Measurements from ENCODE around the gene LEPR.

Gene LEPR

GRCh38 chr1:65440915-65441314, 20.4 kb downstream of the LEPR start:
- no peak overlapping the region for H3K9ac ChIP-seq (ENCODE audit: low read length)
- peak overlapping the region; percentile 10 to 41 for H2BK12ac ChIP-seq (ENCODE audit: low read length in 2 of 2)
- no peak overlapping the region for H3K23ac ChIP-seq (ENCODE audit: low read length in 2 of 2)
- no peak overlapping the region for H4K8ac ChIP-seq (ENCODE audit: low read length)
- H2BK15ac ChIP-seq (ENCODE audit: low read depth, poor library complexity, severe bottlenecking): no peak overlapping the region
- H3K27me3 ChIP-seq (ENCODE audit: control insufficient read depth in 1 of 2, insufficient read depth in 1 of 2, low read length in 2 of 2): no peaks in the 10 kb centered on the region
- peaks cover 2% of the 10 kb centered on the region for H3K4me1 ChIP-seq (ENCODE audit: control insufficient read depth, insufficient read depth, low read depth, low read length)
- no peak overlapping the region for H3K27ac ChIP-seq (ENCODE audit: low read length, poor library complexity, severe bottlenecking)
- H3K4ac ChIP-seq (ENCODE audit: low read depth in 1 of 2, low read length in 2 of 2): no peak overlapping the region
- no peaks in the 10 kb centered on the region for H3K9me3 ChIP-seq (ENCODE audit: control insufficient read depth, low read length)
- H3K4me3 ChIP-seq (ENCODE audit: insufficient read depth in 1 of 2, low read depth in 1 of 2, low read length in 2 of 2): no peak overlapping the region
- H2BK120ac ChIP-seq (ENCODE audit: low read depth, low read length): no peak overlapping the region
- H3K18ac ChIP-seq (ENCODE audit: low read depth in 1 of 2, low read length in 2 of 2): no peak overlapping the region
- H2BK5ac ChIP-seq (ENCODE audit: low read depth, low read length, poor library complexity, severe bottlenecking): no peak overlapping the region
- peak; percentile 79 for DNase-seq
- no peak overlapping the region for H2AK5ac ChIP-seq (ENCODE audit: low read length, severe bottlenecking)
- H3K4me2 ChIP-seq (ENCODE audit: low read length, poor library complexity, severe bottlenecking): no peak overlapping the region
- H3K79me1 ChIP-seq (replicated peaks; ENCODE audit: low read length, poor library complexity, severe bottlenecking): peaks cover 5% of the 10 kb centered on the region
- 0% methylated on average over 1 of the region's 1 CpG for WGBS
- no peak overlapping the region for H2AFZ ChIP-seq (ENCODE audit: low read depth, low read length)
- H4K91ac ChIP-seq (ENCODE audit: low read length): no peak overlapping the region
- peaks cover 2 to 11% of the 10 kb centered on the region in 2 experiments for H3K36me3 ChIP-seq (ENCODE audit: control insufficient read depth in 1 of 2, insufficient read depth in 2 of 2, low read depth in 1 of 2, low read length in 2 of 2)
- H3K14ac ChIP-seq (ENCODE audit: low read length in 2 of 2): no peak overlapping the region

GRCh38 chr1:65441464-65441863, 21.0 kb downstream of the LEPR start:
- no peaks in the 10 kb centered on the region for H3K9me3 ChIP-seq (ENCODE audit: control insufficient read depth, low read length)
- H2BK12ac ChIP-seq (ENCODE audit: low read length in 2 of 2): peak overlapping the region in 1 of 2 experiments; percentile 88
- no peak overlapping the region for H3K4me2 ChIP-seq (ENCODE audit: low read length, poor library complexity, severe bottlenecking)
- no peak overlapping the region for H4K91ac ChIP-seq (ENCODE audit: low read length)
- H2BK15ac ChIP-seq (ENCODE audit: low read depth, poor library complexity, severe bottlenecking): no peak overlapping the region
- 19% methylated on average over 3 of the region's 3 CpGs for WGBS
- H3K23ac ChIP-seq (ENCODE audit: low read length in 2 of 2): no peak overlapping the region
- DNase-seq: no peak
- peaks cover 2 to 10% of the 10 kb centered on the region in 2 experiments for H3K36me3 ChIP-seq (ENCODE audit: control insufficient read depth in 1 of 2, insufficient read depth in 2 of 2, low read depth in 1 of 2, low read length in 2 of 2)
- H3K27me3 ChIP-seq (ENCODE audit: control insufficient read depth in 1 of 2, insufficient read depth in 1 of 2, low read length in 2 of 2): no peaks in the 10 kb centered on the region
- peaks cover 5% of the 10 kb centered on the region for H3K79me1 ChIP-seq (replicated peaks; ENCODE audit: low read length, poor library complexity, severe bottlenecking)
- H3K4me3 ChIP-seq (ENCODE audit: insufficient read depth in 1 of 2, low read depth in 1 of 2, low read length in 2 of 2): no peak overlapping the region
- H3K4me1 ChIP-seq (ENCODE audit: control insufficient read depth, insufficient read depth, low read depth, low read length): peaks cover 2% of the 10 kb centered on the region
- H4K8ac ChIP-seq (ENCODE audit: low read length): no peak overlapping the region
- no peak overlapping the region for H2BK5ac ChIP-seq (ENCODE audit: low read depth, low read length, poor library complexity, severe bottlenecking)
- no peak overlapping the region for H3K27ac ChIP-seq (ENCODE audit: low read length, poor library complexity, severe bottlenecking)
- H3K18ac ChIP-seq (ENCODE audit: low read depth in 1 of 2, low read length in 2 of 2): peak overlapping the region; percentile 40 to 44
- H3K4ac ChIP-seq (ENCODE audit: low read depth in 1 of 2, low read length in 2 of 2): peak overlapping the region in 1 of 2 experiments; percentile 2
- no peak overlapping the region for H2AFZ ChIP-seq (ENCODE audit: low read depth, low read length)
- H3K9ac ChIP-seq (ENCODE audit: low read length): no peak overlapping the region
- no peak overlapping the region for H2AK5ac ChIP-seq (ENCODE audit: low read length, severe bottlenecking)
- H3K14ac ChIP-seq (ENCODE audit: low read length in 2 of 2): no peak overlapping the region
- H2BK120ac ChIP-seq (ENCODE audit: low read depth, low read length): no peak overlapping the region

- Histone ChIP-seq H2BK12ac (ENCODE audit: low read length in 2 of 2) (peak overlapping the region in 1 of 2 experiments; percentile 86), H3K4ac (ENCODE audit: low read depth in 1 of 2, low read length in 2 of 2) (no peak overlapping the region), H3K14ac (ENCODE audit: low read length in 2 of 2) (no peak overlapping the region), H3K79me1 (replicated peaks; ENCODE audit: low read length, poor library complexity, severe bottlenecking) (peaks cover 5% of the 10 kb centered on the region), H2BK15ac (ENCODE audit: low read depth, poor library complexity, severe bottlenecking) (no peak overlapping the region), H4K8ac (ENCODE audit: low read length) (no peak overlapping the region), H4K91ac (ENCODE audit: low read length) (no peak overlapping the region), H3K36me3 (ENCODE audit: control insufficient read depth in 1 of 2, insufficient read depth in 2 of 2, low read depth in 1 of 2, low read length in 2 of 2) (peaks cover 2 to 3% of the 10 kb centered on the region in 2 experiments), H3K4me2 (ENCODE audit: low read length, poor library complexity, severe bottlenecking) (no peak overlapping the region), H3K9me3 (ENCODE audit: control insufficient read depth, low read length) (no peaks in the 10 kb centered on the region), H2BK5ac (ENCODE audit: low read depth, low read length, poor library complexity, severe bottlenecking) (no peak overlapping the region), H3K18ac (ENCODE audit: low read depth in 1 of 2, low read length in 2 of 2) (no peak overlapping the region), H2AFZ (ENCODE audit: low read depth, low read length) (no peak overlapping the region), H3K4me1 (ENCODE audit: control insufficient read depth, insufficient read depth, low read depth, low read length) (peaks cover 3% of the 10 kb centered on the region), H3K4me3 (ENCODE audit: insufficient read depth in 1 of 2, low read depth in 1 of 2, low read length in 2 of 2) (no peak overlapping the region), H2AK5ac (ENCODE audit: low read length, severe bottlenecking) (no peak overlapping the region), H3K9ac (ENCODE audit: low read length) (no peak overlapping the region), H3K23ac (ENCODE audit: low read length in 2 of 2) (no peak overlapping the region), H3K27me3 (ENCODE audit: control insufficient read depth in 1 of 2, insufficient read depth in 1 of 2, low read length in 2 of 2) (no peaks in the 10 kb centered on the region), H3K27ac (ENCODE audit: low read length, poor library complexity, severe bottlenecking) (no peak overlapping the region), H2BK120ac (ENCODE audit: low read depth, low read length) (no peak overlapping the region)
- WGBS: 100% methylated on average over 1 of the region's 1 CpG
- no peak for DNase-seq
Observed at GRCh38 chr1:65442442-65442841, 22.0 kb downstream of the LEPR start.

- Histone ChIP-seq H4K8ac (ENCODE audit: low read length) (no peak overlapping the region), H3K9me3 (ENCODE audit: control insufficient read depth, low read length) (no peaks in the 10 kb centered on the region), H2BK5ac (ENCODE audit: low read depth, low read length, poor library complexity, severe bottlenecking) (no peak overlapping the region), H2BK12ac (ENCODE audit: low read length in 2 of 2) (no peak overlapping the region), H2AFZ (ENCODE audit: low read depth, low read length) (no peak overlapping the region), H3K14ac (ENCODE audit: low read length in 2 of 2) (no peak overlapping the region), H3K23ac (ENCODE audit: low read length in 2 of 2) (no peak overlapping the region), H2BK120ac (ENCODE audit: low read depth, low read length) (no peak overlapping the region), H4K91ac (ENCODE audit: low read length) (no peak overlapping the region), H3K27me3 (ENCODE audit: control insufficient read depth in 1 of 2, insufficient read depth in 1 of 2, low read length in 2 of 2) (no peaks in the 10 kb centered on the region), H3K79me1 (replicated peaks; ENCODE audit: low read length, poor library complexity, severe bottlenecking) (peaks cover 2% of the 10 kb centered on the region), H3K18ac (ENCODE audit: low read depth in 1 of 2, low read length in 2 of 2) (no peak overlapping the region), H2AK5ac (ENCODE audit: low read length, severe bottlenecking) (no peak overlapping the region), H3K27ac (ENCODE audit: low read length, poor library complexity, severe bottlenecking) (no peak overlapping the region), H3K9ac (ENCODE audit: low read length) (no peak overlapping the region), H3K4ac (ENCODE audit: low read depth in 1 of 2, low read length in 2 of 2) (no peak overlapping the region), H3K4me1 (ENCODE audit: control insufficient read depth, insufficient read depth, low read depth, low read length) (peaks cover 3% of the 10 kb centered on the region), H3K4me2 (ENCODE audit: low read length, poor library complexity, severe bottlenecking) (no peak overlapping the region), H3K4me3 (ENCODE audit: insufficient read depth in 1 of 2, low read depth in 1 of 2, low read length in 2 of 2) (no peak overlapping the region), H3K36me3 (ENCODE audit: control insufficient read depth in 1 of 2, insufficient read depth in 2 of 2, low read depth in 1 of 2, low read length in 2 of 2) (no peaks in the 10 kb centered on the region), H2BK15ac (ENCODE audit: low read depth, poor library complexity, severe bottlenecking) (no peak overlapping the region)
- 87% methylated on average over 1 of the region's 2 CpGs for WGBS
- no peak for DNase-seq
Observed at GRCh38 chr1:65443647-65444046, 23.2 kb downstream of the LEPR start.
